NOMO-1 treated with DMSO at 0.1 percent for 48 hours (cell line): ENCODE measurements around the gene PLA2G5.

Experiments
- DNase-seq: peaks from one replicate; lab custom pipeline; 2025; ENCODE audit not compliant: unreplicated experiment; lab: John Stamatoyannopoulos, UW

Gene PLA2G5

GRCh38 chr1:20089328-20090077 lies 19.5 kb downstream of the PLA2G5 start:
- no peak for DNase-seq

GRCh38 chr1:20090119-20090518 lies 20.1 kb downstream of the PLA2G5 start:
- no peak for DNase-seq

- DNase-seq = no peak
These were observed 20.6 kb downstream of the PLA2G5 start for GRCh38 chr1:20090641-20091040.

- no peak for DNase-seq
These were observed 23.3 kb downstream of the PLA2G5 start for GRCh38 chr1:20093303-20093702.

GRCh38 chr1:20093940-20094391 lies 24.0 kb downstream of the PLA2G5 start:
- DNase-seq = no peak

- DNase-seq = peak; percentile 29
These were observed 25.8 kb downstream of the PLA2G5 start for GRCh38 chr1:20095564-20096434.

GRCh38 chr1:20096840-20097447 lies 26.9 kb downstream of the PLA2G5 start:
- no peak for DNase-seq

- DNase-seq = no peak
These were observed 29.5 kb downstream of the PLA2G5 start for GRCh38 chr1:20099533-20099932.

GRCh38 chr1:20100632-20101355 lies 30.8 kb downstream of the PLA2G5 start:
- peak; percentile 60 for DNase-seq

- peak; percentile 15 for DNase-seq
These were observed 32.9 kb downstream of the PLA2G5 start for GRCh38 chr1:20102875-20103274.

GRCh38 chr1:20105856-20106255 lies 35.9 kb downstream of the PLA2G5 start:
- DNase-seq = no peak

- DNase-seq = no peak
These were observed 37.4 kb downstream of the PLA2G5 start for GRCh38 chr1:20107351-20107750.

GRCh38 chr1:20107796-20108195 lies 37.8 kb downstream of the PLA2G5 start:
- DNase-seq = no peak

GRCh38 chr1:20108366-20109123 lies 38.6 kb downstream of the PLA2G5 start:
- no peak for DNase-seq

- no peak for DNase-seq
These were observed 39.3 kb downstream of the PLA2G5 start for GRCh38 chr1:20109223-20109856.

GRCh38 chr1:20110679-20111078 lies 40.7 kb downstream of the PLA2G5 start:
- DNase-seq = no peak

GRCh38 chr1:20111452-20111851 lies 41.5 kb downstream of the PLA2G5 start:
- no peak for DNase-seq

GRCh38 chr1:20112279-20113000 lies 42.4 kb downstream of the PLA2G5 start:
- no peak for DNase-seq

- DNase-seq = no peak
These were observed 44.1 kb downstream of the PLA2G5 start for GRCh38 chr1:20114021-20114648.
